GM21786 (cell line): ENCODE data around the gene ZNF618.

ENCODE experiments used
- ATAC-seq: cut with Tn5 transposase; IDR thresholded peaks from one replicate; pipeline ENCODE4 v1.9.1; 2021; ENCODE audit not compliant: unreplicated experiment

The ZNF618 gene

DNA sequence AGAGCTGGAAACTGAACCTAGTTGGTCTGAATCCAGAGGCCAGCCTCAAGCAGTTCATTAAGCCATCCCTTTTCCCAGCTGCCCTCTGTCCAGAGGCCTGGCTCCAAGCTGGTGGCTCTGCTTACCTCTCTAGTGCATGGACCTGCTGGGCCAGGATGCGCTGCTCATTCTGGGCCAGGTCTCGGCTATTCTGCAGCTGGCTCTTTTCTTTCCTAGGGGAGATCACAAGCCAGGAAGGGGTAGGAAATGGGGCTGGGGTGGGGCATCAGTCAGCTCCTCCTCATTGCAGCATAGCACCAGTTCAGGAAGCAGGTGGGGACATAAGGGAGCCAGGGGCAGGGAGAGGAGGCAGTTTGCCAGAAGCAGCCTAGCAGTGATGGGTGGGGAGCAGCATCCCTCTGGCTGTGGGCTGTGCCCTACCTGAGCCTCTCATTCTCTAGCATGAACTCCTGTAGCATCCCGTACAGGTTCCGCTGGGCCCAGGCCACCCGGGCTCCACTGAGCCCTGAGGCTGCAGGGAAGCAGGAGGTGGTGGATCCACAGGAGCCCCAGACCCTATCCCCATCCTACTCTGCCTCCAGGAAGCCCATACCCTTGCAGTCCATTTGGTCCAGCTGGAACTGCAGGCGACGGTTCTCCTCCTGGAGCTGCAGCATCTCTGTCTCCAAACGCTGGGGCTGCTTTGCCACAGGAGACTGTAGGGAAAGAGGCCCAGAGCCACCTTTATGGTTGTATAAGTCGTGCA, 217.8 kb downstream of the ZNF618 start:
- ATAC-seq: no peak

DNA sequence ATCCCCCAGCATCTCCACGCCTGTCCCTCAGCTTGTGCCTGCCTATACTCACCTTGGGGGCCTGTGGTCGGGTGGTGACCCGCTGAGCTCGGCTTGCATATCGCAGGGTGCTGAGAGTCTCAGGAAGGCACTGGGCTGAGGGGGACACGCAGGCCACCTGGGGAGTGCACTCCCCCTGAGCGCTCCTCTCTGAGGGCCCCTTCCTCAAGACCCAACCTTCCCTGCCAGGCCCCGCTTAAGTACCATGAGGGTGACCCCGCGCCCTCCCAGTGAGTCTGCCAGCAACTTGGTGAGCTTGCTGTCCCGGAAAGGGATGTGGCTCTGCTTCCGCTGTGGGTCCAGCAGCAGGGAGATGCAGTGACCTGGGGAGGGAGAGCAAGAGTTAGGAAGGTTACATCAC, 218.9 kb downstream of the ZNF618 start:
- ATAC-seq: no peak

DNA sequence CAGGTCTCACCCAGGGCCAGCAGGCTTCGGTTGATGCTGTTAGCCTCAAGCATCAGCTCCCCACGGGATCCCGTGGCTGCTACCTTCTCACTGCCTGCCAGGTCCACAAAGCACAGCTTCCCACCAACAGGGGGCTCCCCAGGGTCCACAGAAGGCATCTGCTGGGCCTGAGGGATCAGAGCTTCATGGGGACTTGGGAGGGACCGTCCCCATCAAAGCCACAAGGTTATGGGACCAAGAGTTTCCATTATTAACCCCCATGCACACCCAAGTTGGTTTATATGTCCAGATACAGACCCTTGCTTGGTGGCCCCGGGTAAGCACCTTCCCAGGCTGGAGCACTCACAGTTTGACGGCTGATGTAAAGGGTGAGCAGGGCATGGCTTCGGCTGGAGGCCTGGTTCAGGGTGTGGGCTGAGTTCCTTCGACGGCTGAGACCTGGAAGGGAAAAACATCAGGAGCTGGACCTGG, 220.0 kb downstream of the ZNF618 start:
- ATAC-seq: no peak

- ATAC-seq: no peak
Measured at GRCh38 chr9:114096866-114097612, 220.9 kb downstream of the ZNF618 start.

GRCh38 chr9:114097613-114098020, 221.5 kb downstream of the ZNF618 start:
- ATAC-seq: no peak

- ATAC-seq: no peak
Measured at GRCh38 chr9:114098021-114098935, 222.2 kb downstream of the ZNF618 start.

- no peak for ATAC-seq
Measured at GRCh38 chr9:114098936-114099668, 223.0 kb downstream of the ZNF618 start, which contains the start of gene KIF12. KIF12 (minus strand) TSS chr9:114099292; CDS start chr9:114099276, 16 bp downstream.

DNA sequence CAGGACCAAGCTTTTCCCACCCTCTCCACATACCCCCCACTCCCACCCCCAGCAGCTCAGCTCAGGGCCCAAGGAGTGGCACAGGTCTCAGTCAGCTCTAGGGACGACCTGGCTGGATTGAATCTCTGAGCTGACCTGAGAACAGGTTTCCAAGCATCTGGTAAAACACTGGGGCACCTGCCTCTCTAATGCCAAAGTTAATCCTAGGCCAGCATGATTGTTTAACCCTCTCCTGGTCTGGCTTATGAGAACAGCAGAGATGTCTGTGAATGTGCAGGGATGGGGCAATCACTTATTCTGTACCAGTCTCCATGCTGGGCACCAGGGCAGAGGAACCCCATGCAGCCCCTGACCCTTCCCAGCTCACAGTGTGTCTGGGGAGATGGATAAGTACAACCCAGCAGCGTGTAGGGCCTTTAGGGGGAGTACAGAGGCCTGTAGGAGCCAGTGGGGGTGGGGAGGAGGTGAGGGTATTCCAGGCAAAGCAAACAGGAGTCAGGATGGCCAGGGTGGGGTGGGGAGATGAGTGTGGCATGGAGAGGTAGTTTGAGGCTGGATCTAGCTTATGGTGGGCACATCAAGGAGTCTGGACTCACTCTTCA, 223.7 kb downstream of the ZNF618 start:
- no peak for ATAC-seq

GRCh38 chr9:114100536-114100935, 224.4 kb downstream of the ZNF618 start:
- no peak for ATAC-seq

GRCh38 chr9:114102484-114102883, 226.4 kb downstream of the ZNF618 start:
- ATAC-seq: no peak

DNA sequence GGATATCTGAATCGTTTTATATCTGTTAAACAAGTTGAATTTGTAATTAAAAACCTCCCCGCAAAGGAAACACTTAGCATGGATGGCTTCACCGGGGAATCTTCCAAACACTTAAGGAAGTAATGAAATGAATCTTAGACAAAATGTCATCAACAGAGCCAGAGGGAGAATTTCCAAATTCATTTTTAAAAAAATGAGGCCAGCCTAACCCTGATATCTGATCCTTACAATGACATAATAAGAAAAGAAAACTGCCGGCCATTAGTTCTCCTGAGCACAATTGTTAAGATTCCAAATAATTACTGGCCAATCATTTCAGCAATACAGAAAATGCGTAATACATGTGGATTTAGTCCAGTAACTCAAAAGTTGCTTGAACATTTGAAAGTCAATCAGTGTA, 229.1 kb downstream of the ZNF618 start:
- ATAC-seq: no peak
